Measurements from ENCODE around the gene CASP12. TPM values are rescaled to one million over a fixed set of nuclear protein-coding genes. Genes with fewer than 3 reads are reported as not detected.

CASP12 gene
- polyA plus RNA-seq, 1 donor (not counting 4 experiments of a cell fraction or from before 2014, with no cell fraction given) = not detected

DNA sequence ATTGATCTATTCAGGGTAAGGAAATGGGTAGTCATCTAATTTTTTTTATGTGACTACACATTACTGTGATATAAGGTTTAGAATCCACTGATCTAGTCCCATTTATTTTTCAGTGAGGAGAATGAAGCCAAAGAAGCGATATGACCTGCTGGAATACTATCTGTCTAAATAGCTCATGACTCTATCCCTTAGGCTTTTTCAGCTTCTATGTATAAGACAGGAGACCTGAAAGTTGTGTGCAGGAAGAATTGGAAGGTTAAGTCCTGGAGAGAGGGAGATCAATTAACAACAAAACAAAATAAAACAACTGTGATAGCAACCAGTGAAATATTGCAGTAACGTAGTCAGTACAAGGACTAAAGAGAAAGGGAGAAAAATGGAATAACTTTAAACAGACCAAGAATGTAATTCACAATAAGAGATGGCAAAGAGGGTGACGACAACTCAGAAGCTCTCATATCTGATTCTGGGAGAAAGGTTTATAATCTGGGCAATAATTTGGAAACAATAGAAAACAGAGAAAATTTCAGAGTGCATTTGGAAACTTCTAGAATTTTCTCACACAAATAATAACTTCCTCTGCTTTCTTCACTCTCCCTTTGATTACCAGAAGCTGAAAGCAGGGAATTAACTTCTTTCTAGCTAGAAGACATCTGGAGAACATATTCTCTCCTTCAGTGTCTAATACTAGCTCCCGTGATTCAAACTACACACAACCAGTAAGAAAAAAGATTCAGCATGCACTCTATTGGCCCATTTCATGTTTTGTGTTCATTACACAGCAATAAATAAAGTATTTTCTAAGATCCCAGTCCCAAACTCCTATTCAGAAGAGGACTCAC lies 19.2 kb upstream of the CASP12 start:
- H3K9me3 ChIP-seq (ENCODE audit: control insufficient read depth, low read depth, low read length) = no peaks in the 10 kb centered on the region
- no peaks in the 10 kb centered on the region for H3K79me2 ChIP-seq (ENCODE audit: control insufficient read depth, insufficient read depth, low read length)
- no peaks in the 10 kb centered on the region for H3K9me1 ChIP-seq (ENCODE audit: control insufficient read depth, extremely low read depth, insufficient read depth, low read length)
- H3K27ac ChIP-seq (ENCODE audit: control insufficient read depth, insufficient read depth, low read length) = no peak overlapping the region
- peaks cover 3% of the 10 kb centered on the region for H3K4me1 ChIP-seq (ENCODE audit: control insufficient read depth, extremely low read depth, insufficient read depth, low read length)
- H4K20me1 ChIP-seq (ENCODE audit: control insufficient read depth, extremely low read depth, insufficient read depth, low read length) = no peaks in the 10 kb centered on the region
- H3K4me3 ChIP-seq (ENCODE audit: control insufficient read depth in 2 of 3, extremely low read depth in 1 of 3, insufficient read depth in 2 of 3, low read depth in 1 of 3, low read length in 3 of 3) = peak overlapping the region in 2 of 3 experiments; percentile 65 to 67
- FAIRE-seq = peak; percentile 41
- TF ChIP-seq EZH2 (IDR thresholded peaks at IDR 0.05; ENCODE audit: low read length) = no peak
- TF ChIP-seq, protein P1, sequence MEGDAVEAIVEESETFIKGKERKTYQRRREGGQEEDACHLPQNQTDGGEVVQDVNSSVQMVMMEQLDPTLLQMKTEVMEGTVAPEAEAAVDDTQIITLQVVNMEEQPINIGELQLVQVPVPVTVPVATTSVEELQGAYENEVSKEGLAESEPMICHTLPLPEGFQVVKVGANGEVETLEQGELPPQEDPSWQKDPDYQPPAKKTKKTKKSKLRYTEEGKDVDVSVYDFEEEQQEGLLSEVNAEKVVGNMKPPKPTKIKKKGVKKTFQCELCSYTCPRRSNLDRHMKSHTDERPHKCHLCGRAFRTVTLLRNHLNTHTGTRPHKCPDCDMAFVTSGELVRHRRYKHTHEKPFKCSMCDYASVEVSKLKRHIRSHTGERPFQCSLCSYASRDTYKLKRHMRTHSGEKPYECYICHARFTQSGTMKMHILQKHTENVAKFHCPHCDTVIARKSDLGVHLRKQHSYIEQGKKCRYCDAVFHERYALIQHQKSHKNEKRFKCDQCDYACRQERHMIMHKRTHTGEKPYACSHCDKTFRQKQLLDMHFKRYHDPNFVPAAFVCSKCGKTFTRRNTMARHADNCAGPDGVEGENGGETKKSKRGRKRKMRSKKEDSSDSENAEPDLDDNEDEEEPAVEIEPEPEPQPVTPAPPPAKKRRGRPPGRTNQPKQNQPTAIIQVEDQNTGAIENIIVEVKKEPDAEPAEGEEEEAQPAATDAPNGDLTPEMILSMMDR (optimal IDR thresholded peaks at IDR 0.05 in 1 of 3, IDR thresholded peaks at IDR 0.05 in 1 of 3, conservative IDR thresholded peaks at IDR 0.05 in 1 of 3; ENCODE audit: extremely low read depth in 1 of 3, insufficient read depth in 2 of 3, low read length in 3 of 3) = no peak
- H3K27me3 ChIP-seq (ENCODE audit: control insufficient read depth, extremely low read depth, insufficient read depth, low read length) = no peaks in the 10 kb centered on the region
- H3K4me2 ChIP-seq (ENCODE audit: control insufficient read depth, extremely low read depth, insufficient read depth, low read depth, low read length) = peak overlapping the region; percentile 82
- H3K36me3 ChIP-seq (ENCODE audit: control insufficient read depth in 2 of 2, extremely low read depth in 1 of 2, insufficient read depth in 2 of 2, low read length in 2 of 2) = no peaks in the 10 kb centered on the region
- H2AFZ ChIP-seq (ENCODE audit: control insufficient read depth, low read length) = peak overlapping the region; percentile 86
- DNase-seq (ENCODE audit: low read depth, low spot score) = no peak
- H3K9ac ChIP-seq (ENCODE audit: control insufficient read depth, extremely low read depth, insufficient read depth, low read length) = no peak overlapping the region
- dilution Hi-C loops (cut with MboI; ENCODE audit: extremely low pct_ligation_motif_present, low sequenced_read_pairs) = no loop called here

DNA sequence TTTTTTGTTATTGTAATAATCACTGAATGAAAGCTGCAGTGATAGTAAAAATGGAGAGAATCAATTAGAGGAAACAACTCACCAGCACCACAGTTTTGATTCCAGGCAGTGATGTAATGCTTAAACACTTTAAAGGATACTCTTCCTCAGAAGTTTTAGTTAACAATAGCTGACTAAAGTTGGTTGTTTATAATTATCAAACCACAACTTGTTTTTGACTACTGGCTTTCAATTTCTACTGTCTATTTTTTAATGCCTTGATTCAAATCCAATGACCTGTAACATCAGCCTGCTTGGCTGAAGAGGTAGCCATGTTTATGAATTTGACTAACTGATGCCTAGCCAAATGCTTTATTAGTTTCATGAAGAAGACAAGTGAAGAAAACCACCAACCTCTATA lies 18.2 kb upstream of the CASP12 start:
- Histone ChIP-seq H3K4me3 (ENCODE audit: control insufficient read depth in 2 of 3, extremely low read depth in 1 of 3, insufficient read depth in 2 of 3, low read depth in 1 of 3, low read length in 3 of 3) (no peak overlapping the region), H3K9me3 (ENCODE audit: control insufficient read depth, low read depth, low read length) (no peaks in the 10 kb centered on the region), H3K9me1 (ENCODE audit: control insufficient read depth, extremely low read depth, insufficient read depth, low read length) (no peaks in the 10 kb centered on the region), H3K9ac (ENCODE audit: control insufficient read depth, extremely low read depth, insufficient read depth, low read length) (no peak overlapping the region), H3K27ac (ENCODE audit: control insufficient read depth, insufficient read depth, low read length) (no peak overlapping the region), H4K20me1 (ENCODE audit: control insufficient read depth, extremely low read depth, insufficient read depth, low read length) (no peaks in the 10 kb centered on the region), H3K36me3 (ENCODE audit: control insufficient read depth in 2 of 2, extremely low read depth in 1 of 2, insufficient read depth in 2 of 2, low read length in 2 of 2) (no peaks in the 10 kb centered on the region), H2AFZ (ENCODE audit: control insufficient read depth, low read length) (no peak overlapping the region), H3K27me3 (ENCODE audit: control insufficient read depth, extremely low read depth, insufficient read depth, low read length) (no peaks in the 10 kb centered on the region), H3K4me2 (ENCODE audit: control insufficient read depth, extremely low read depth, insufficient read depth, low read depth, low read length) (no peak overlapping the region), H3K4me1 (ENCODE audit: control insufficient read depth, extremely low read depth, insufficient read depth, low read length) (peaks cover 3% of the 10 kb centered on the region), H3K79me2 (ENCODE audit: control insufficient read depth, insufficient read depth, low read length) (no peaks in the 10 kb centered on the region)
- no peak for TF ChIP-seq EZH2 (IDR thresholded peaks at IDR 0.05; ENCODE audit: low read length)
- TF ChIP-seq, protein P1 (optimal IDR thresholded peaks at IDR 0.05 in 1 of 3, IDR thresholded peaks at IDR 0.05 in 1 of 3, conservative IDR thresholded peaks at IDR 0.05 in 1 of 3; ENCODE audit: extremely low read depth in 1 of 3, insufficient read depth in 2 of 3, low read length in 3 of 3) = no peak
- FAIRE-seq (no peak), DNase-seq (ENCODE audit: low read depth, low spot score) (no peak)
- dilution Hi-C loops (cut with MboI; ENCODE audit: extremely low pct_ligation_motif_present, low sequenced_read_pairs) = no loop called here

Measured in keratinocyte (primary cell).